Smooth muscle cell (in vitro differentiated cells): Measurements from ENCODE around the gene IL12B. TPM values are rescaled to one million over a fixed set of nuclear protein-coding genes. Genes with fewer than 3 reads are reported as not detected.
"Not testable (repeated sequence)": the region's sequence is repeated elsewhere in the genome, so short reads cannot be mapped to it uniquely, and the experiment has no call there.

Experiments
- DNase-seq: peaks from one replicate; lab custom pipeline; 2025; ENCODE audit not compliant: unreplicated experiment; lab: John Stamatoyannopoulos, UW
- H2AFZ ChIP-seq: fragments of 200-600 bp; sonication (generic); 2 replicates; pipeline ENCODE4 v1.6.0; 2016; ENCODE audit warnings: antibody characterized with exemption, low read depth, mild to moderate bottlenecking
- H3F3A ChIP-seq: fragments of 200-600 bp; sonication (generic); 2 replicates; pipeline ENCODE4 v1.6.0; 2017; ENCODE audit warnings: antibody characterized with exemption, low read depth
- H3K27ac ChIP-seq: fragments of 200-600 bp; sonication (generic); 2 replicates; pipeline ENCODE4 v1.5.1; 2016; ENCODE audit warnings: low read depth, mild to moderate bottlenecking
- H3K27me3 ChIP-seq: fragments of 200-600 bp; sonication (generic); 2 replicates; pipeline ENCODE4 v1.6.1; 2016; ENCODE audit warnings: low read depth, mild to moderate bottlenecking
- H3K36me3 ChIP-seq: fragments of 200-600 bp; sonication (generic); 2 replicates; pipeline ENCODE4 v1.5.1; 2016; ENCODE audit warnings: low read depth
- H3K4me1 ChIP-seq: fragments of 200-600 bp; sonication (generic); 2 replicates; pipeline ENCODE4 v1.5.1; 2016; ENCODE audit warnings: low read depth
- H3K4me2 ChIP-seq: fragments of 200-600 bp; sonication (generic); 2 replicates; pipeline ENCODE4 v1.6.0; 2016; ENCODE audit warnings: mild to moderate bottlenecking
- H3K4me3 ChIP-seq: fragments of 200-600 bp; sonication (generic); 2 replicates; pipeline ENCODE4 v1.5.1; 2016; ENCODE audit warnings: mild to moderate bottlenecking
- H3K79me2 ChIP-seq: fragments of 200-600 bp; sonication (generic); 2 replicates; pipeline ENCODE4 v1.6.0; 2016; ENCODE audit warnings: low read depth, mild to moderate bottlenecking
- H3K9ac ChIP-seq: fragments of 200-600 bp; sonication (generic); 2 replicates; pipeline ENCODE4 v1.6.0; 2016; ENCODE audit warnings: low read depth
- H3K9me3 ChIP-seq: fragments of 200-600 bp; sonication (generic); replicated peaks from 2 replicates; pipeline ENCODE4 v1.5.1; 2016; ENCODE audit warnings: low read depth
- H4K20me1 ChIP-seq: fragments of 200-600 bp; sonication (generic); 2 replicates; pipeline ENCODE4 v1.6.0; 2016; ENCODE audit warnings: low read depth
- WGBS: methylation state at CpG from one replicate; pipeline ENCODE4 v1.1.7; 2016; ENCODE audit warnings: low lambda C conversion rate; 5-methylcytosine and 5-hydroxymethylcytosine counted together
- polyA plus RNA-seq: library from polyadenylated mRNA; unstranded; fragments of >200 nt; fragmentation: Nextera tagmentation; extraction: Ambion mirVana; gene quantifications from 2 replicates; pipeline ENCODE4 v1.2.1, GENCODE V29; 2016
- total RNA-seq: library from RNA; depleted of rRNA; stranded (reverse); fragments of >200 nt; gene quantifications from 2 replicates; pipeline ENCODE4 v1.2.3, GENCODE V29; 2014
- TF ChIP-seq, protein P1 (sequence below): fragments of 200-600 bp; sonication (generic); IDR thresholded peaks from 2 replicates; pipeline ENCODE4 v1.5.1; 2017; ENCODE audit warnings: borderline replicate concordance, mild to moderate bottlenecking, antibody characterized with exemption; ENCODE audit not compliant: insufficient read depth, poor library complexity, severe bottlenecking

The IL12B gene
- total and polyA plus RNA-seq, 2 experiments from 2014 or later, result not detected

DNA sequence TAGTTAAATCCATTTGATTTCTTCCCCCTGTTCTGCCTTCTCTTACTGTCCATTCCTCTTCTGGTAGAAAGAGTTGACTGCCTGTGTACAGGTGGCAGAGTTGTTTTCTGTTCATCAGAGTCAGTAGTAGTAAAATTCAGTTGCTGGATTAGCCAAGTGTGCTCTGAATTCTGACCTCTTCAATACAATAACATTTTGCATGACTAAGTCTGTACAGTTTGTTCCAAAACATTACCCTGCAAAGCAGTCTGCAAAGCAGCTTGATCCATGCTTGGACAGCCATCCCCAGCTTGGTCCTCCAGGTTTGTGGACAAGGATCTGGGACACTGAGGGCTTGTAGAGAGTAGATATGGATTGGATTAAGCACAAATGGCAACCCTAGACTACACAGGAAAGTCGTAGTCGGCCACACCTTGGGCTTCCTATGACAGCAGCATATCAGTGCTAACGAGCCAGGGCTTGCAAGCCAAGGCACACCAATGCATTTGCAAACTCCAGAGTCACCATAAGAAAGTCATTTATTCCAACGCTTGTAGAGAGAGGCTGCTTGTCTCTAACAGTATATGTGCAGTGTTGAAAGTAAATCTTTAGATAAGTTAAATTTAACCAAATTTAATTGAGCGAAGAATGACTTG, 25.2 kb downstream of the IL12B start:
- Histone ChIP-seq H3K36me3 (no peaks in the 10 kb centered on the region), H4K20me1 (no peaks in the 10 kb centered on the region), H3K9ac (no peak overlapping the region), H3K4me1 (no peaks in the 10 kb centered on the region), H3K4me2 (no peak overlapping the region), H3K27me3 (peaks cover 24% of the 10 kb centered on the region), H3K27ac (no peak overlapping the region), H3K4me3 (no peak overlapping the region), H3K9me3 (no peaks in the 10 kb centered on the region), H2AFZ (no peak overlapping the region), H3K79me2 (no peaks in the 10 kb centered on the region), H3F3A (no peaks in the 10 kb centered on the region)
- TF ChIP-seq, protein P1, sequence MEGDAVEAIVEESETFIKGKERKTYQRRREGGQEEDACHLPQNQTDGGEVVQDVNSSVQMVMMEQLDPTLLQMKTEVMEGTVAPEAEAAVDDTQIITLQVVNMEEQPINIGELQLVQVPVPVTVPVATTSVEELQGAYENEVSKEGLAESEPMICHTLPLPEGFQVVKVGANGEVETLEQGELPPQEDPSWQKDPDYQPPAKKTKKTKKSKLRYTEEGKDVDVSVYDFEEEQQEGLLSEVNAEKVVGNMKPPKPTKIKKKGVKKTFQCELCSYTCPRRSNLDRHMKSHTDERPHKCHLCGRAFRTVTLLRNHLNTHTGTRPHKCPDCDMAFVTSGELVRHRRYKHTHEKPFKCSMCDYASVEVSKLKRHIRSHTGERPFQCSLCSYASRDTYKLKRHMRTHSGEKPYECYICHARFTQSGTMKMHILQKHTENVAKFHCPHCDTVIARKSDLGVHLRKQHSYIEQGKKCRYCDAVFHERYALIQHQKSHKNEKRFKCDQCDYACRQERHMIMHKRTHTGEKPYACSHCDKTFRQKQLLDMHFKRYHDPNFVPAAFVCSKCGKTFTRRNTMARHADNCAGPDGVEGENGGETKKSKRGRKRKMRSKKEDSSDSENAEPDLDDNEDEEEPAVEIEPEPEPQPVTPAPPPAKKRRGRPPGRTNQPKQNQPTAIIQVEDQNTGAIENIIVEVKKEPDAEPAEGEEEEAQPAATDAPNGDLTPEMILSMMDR, result no peak
- WGBS, result 84% methylated on average over 5 of the region's 5 CpGs
- no peak for DNase-seq

DNA sequence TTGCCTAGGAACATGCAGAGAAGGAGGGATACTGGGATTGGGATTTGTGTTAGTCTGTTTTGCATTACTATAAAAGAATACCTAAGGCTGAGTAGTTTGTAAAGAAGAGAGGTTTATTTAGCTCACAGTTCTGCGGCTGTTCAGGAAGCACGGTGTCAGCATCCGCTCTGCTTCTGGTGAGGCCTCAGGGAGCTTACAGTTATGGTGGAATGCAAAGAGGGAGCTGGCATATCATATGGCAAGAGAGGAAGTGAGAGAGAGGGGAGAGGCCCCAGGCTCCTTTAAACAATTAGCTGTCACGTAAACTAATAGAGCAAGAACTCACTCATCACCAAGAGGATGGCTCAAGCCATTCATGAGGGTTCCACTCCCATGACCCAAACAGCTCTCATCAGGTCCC, 27.0 kb downstream of the IL12B start:
- Histone ChIP-seq H4K20me1 (no peaks in the 10 kb centered on the region), H3K4me2 (no peak overlapping the region), H3K79me2 (no peaks in the 10 kb centered on the region), H3K27me3 (peaks cover 15% of the 10 kb centered on the region), H3K27ac (no peak overlapping the region), H3K4me1 (no peaks in the 10 kb centered on the region), H3K9me3 (no peaks in the 10 kb centered on the region), H3K36me3 (no peaks in the 10 kb centered on the region), H3F3A (no peaks in the 10 kb centered on the region), H3K9ac (no peak overlapping the region), H2AFZ (no peak overlapping the region), H3K4me3 (no peak overlapping the region)
- TF ChIP-seq, protein P1, result no peak
- WGBS, result 96% methylated on average over 4 of the region's 4 CpGs
- no peak for DNase-seq

DNA sequence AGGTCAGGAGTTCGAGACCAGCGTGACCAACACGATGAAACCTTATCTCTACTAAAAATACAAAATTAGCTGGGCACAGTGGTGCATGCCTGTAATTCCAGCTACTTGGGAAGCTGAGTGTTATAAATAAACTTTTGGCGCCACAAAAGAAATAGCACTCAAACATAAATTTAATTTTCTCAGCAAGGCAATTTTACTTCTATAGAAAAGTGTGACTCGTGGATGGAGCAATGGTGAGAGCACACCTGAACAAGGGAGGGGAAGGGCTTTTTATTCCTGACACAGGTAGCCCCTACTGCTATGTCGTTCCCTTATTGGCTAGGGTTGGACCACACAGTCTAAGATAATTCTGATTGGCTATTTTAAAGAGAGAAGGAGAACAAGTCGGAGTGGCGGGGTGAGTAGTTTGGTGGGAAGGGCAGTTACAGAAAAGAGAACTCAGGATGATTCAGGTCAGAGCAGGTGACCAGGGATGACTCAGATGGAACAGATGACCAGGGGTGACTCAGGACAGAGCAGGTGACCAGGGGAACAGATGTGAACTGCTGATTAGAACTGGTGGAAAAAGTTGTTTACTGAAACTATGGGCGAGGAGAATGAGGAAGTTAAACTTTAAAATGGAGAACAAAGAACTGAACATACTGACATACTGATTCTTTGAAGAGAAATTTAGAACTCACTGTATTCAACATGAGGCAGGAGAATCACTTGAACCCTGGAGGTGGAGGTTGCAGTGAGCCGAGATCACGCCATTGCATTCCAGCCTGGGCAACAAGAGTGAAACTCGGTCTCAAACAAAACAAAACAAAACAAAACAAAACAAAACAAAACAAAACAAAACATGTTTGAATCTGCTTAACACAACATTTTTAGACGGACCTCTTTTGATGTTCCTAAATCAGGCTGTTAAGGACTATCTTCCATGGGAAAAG, 28.1 kb downstream of the IL12B start:
- Histone ChIP-seq H3K27ac (peak overlapping the region; percentile 70), H3K9ac (peak overlapping the region; percentile 38)
- WGBS, result 87% methylated on average over 13 of the region's 13 CpGs
- H3K4me1 ChIP-seq, H3K79me2 ChIP-seq, H2AFZ ChIP-seq, H4K20me1 ChIP-seq, H3K36me3 ChIP-seq, H3K9me3 ChIP-seq, H3K4me3 ChIP-seq, H3K4me2 ChIP-seq, H3K27me3 ChIP-seq, H3F3A ChIP-seq, DNase-seq: not testable (repeated sequence)

DNA sequence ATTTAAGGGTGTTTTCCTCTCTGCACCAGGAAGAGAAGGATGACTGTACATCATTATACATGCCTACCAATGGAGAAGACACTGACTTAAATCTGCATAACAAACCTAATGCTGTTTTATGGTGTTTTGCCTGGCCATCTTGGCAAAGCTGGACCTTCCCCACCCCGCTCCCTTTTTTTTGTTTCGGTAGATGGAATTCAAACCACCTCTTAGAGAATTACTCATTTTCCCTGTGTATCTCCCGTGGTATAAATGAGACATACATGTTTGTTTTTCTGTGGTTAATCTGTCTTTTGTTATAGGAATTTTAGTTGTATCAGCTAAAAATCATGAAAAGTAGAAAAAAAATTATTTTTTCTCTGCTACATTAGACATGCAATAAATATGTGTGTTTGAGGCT, 28.8 kb downstream of the IL12B start:
- H3K4me3 ChIP-seq, result no peak overlapping the region
- WGBS, result 69% methylated on average over 3 of the region's 3 CpGs
- H3K9ac ChIP-seq, result peak overlapping the region; percentile 38
- H3F3A ChIP-seq, result no peaks in the 10 kb centered on the region
- H3K4me2 ChIP-seq, result no peak overlapping the region
- no peaks in the 10 kb centered on the region for H3K9me3 ChIP-seq
- H2AFZ ChIP-seq, result no peak overlapping the region
- H3K27ac ChIP-seq, result peak overlapping the region; percentile 51
- no peaks in the 10 kb centered on the region for H3K79me2 ChIP-seq
- TF ChIP-seq, protein P1, result no peak
- peaks cover 5% of the 10 kb centered on the region for H3K27me3 ChIP-seq
- no peaks in the 10 kb centered on the region for H4K20me1 ChIP-seq
- H3K4me1 ChIP-seq, result no peaks in the 10 kb centered on the region
- no peak for DNase-seq
- no peaks in the 10 kb centered on the region for H3K36me3 ChIP-seq

DNA sequence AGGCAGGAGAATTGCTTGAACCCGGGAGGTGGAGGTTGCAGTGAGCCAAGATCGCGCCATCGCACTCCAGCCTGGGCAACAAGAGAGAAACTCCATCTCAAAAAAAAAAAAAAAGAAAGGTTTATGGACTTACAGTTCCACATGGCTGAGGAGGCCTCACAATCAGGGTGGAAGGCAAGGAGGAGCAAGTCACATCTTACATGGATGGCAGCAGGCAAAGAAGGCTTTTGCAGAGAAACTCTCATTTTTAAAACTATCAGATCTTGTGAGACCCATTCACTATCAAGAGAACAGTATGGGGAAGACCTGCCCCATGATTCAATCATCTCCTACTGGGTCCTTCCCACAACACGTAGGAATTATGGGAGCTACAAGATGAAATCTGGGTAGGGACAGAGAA, 33.0 kb downstream of the IL12B start:
- not testable (repeated sequence) for H3K9me3 ChIP-seq, H3F3A ChIP-seq, H4K20me1 ChIP-seq, H3K27ac ChIP-seq, H3K36me3 ChIP-seq, H3K4me2 ChIP-seq, H3K27me3 ChIP-seq, H2AFZ ChIP-seq, H3K4me3 ChIP-seq, H3K9ac ChIP-seq, H3K79me2 ChIP-seq, H3K4me1 ChIP-seq, DNase-seq
- 93% methylated on average over 5 of the region's 5 CpGs for WGBS
